ENCODE data around the gene TRANK1. TPM values are rescaled to one million over a fixed set of nuclear protein-coding genes. Genes with fewer than 3 reads are reported as not detected.
A peak's percentile ranks its signal among the peaks of the same experiment; 100 is the strongest.

The TRANK1 gene
- total RNA-seq, 1 experiment from 2014 or later, result 10.5 TPM

DNA sequence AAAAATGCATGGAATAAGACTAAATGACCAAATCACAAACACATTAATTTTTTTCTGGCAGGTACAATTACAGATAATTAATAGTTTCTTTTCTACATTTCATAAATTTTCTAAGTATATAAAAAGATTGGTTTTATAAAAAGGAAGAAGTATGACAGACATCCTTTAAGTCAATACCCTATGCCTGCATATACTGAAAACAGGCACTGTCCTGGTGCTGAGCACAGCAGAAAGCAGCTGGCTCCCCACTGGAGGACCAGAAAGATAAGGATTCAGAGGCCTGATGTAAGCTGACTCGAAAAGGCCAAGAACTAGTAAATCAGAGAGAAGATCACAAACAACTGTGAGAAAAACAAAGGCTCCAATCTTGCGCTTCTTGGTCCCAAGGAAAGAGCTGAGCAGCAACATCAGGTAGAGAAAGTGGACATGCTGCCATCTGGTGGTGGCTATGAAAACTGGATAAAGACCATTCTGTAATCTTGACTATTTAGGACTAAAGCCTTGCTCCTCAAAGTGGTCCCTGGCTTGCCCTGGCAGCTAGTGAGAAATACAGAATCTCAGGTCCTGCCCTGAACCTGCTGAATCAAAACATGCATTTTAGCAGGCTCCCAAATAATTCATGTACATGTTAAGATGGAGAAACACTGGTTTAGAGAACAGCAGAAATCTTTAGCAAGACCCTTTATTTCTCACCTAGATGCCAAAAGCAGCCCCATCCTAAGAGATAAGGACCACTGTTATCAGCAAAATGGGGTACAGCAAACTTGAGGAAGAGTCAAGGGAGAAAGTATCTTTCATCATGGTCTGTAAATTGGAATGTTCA, 76.0 kb downstream of the TRANK1 start:
- H3K27ac Mint-ChIP-seq, result no peak overlapping the region

DNA sequence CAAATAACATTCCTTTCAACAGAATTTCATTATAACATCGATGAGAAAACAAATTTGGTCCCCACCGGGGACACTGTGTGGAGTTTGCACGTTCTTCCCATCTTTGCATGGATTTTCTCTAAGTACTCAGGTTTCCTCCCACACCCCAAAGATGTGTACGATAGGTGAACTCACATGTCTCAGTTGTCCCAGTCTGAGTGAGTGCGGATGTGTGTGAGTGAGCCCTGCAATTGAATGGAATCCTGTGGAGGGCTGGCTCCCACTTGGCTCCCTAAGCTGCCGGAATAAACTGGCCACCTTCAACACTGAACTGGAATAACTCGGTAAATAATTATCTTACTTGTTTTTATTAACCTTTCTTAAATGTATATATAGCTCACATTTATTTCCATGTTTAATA, 77.0 kb downstream of the TRANK1 start:
- Mint-ChIP-seq H3K9me3 (no peaks in the 10 kb centered on the region), H3K27me3 (ENCODE audit: low read depth) (no peaks in the 10 kb centered on the region; the same call in 1 of the 2 replicates), H3K36me3 (no peaks in the 10 kb centered on the region), H3K4me3 (no peak overlapping the region), H3K4me1 (peaks cover 6% of the 10 kb centered on the region), H3K27ac (no peak overlapping the region)
- DNase-seq (ENCODE audit: low spot score) (no peak), ATAC-seq (peak; percentile 40)
- ChIA-PET CTCF (interaction anchor here (1.1 to 7.6 kb wide), 8 partner anchors 10 to 135 kb away, joined by 3 to 80 read pairs (median 21); partner anchors contain the start of genes EPM2AIP1 and MLH1), POLR2A (interaction anchor here (1.2 kb wide), 1 partner anchor 31 kb away, joined by 3 read pairs; no protein-coding TSS in a partner anchor)
- TF ChIP-seq TEAD4 (CRISPR knock-in tag; IDR thresholded peaks at IDR 0.05) (no peak), GRHL2 (CRISPR knock-in tag; IDR thresholded peaks at IDR 0.05; ENCODE audit: insufficient replicate concordance, severe bottlenecking) (no peak), ERG (CRISPR knock-in tag; IDR thresholded peaks at IDR 0.05) (no peak), MYBL2 (CRISPR knock-in tag; IDR thresholded peaks at IDR 0.05) (no peak), USF1 (CRISPR knock-in tag; IDR thresholded peaks at IDR 0.05) (no peak), TCF7 (CRISPR knock-in tag; IDR thresholded peaks at IDR 0.05; ENCODE audit: low read depth) (no peak), MXD4 (CRISPR knock-in tag; IDR thresholded peaks at IDR 0.05; ENCODE audit: borderline replicate concordance) (no peak), SP1 (CRISPR knock-in tag; conservative IDR thresholded peaks at IDR 0.05) (no peak)
- TF ChIP-seq, protein P1, sequence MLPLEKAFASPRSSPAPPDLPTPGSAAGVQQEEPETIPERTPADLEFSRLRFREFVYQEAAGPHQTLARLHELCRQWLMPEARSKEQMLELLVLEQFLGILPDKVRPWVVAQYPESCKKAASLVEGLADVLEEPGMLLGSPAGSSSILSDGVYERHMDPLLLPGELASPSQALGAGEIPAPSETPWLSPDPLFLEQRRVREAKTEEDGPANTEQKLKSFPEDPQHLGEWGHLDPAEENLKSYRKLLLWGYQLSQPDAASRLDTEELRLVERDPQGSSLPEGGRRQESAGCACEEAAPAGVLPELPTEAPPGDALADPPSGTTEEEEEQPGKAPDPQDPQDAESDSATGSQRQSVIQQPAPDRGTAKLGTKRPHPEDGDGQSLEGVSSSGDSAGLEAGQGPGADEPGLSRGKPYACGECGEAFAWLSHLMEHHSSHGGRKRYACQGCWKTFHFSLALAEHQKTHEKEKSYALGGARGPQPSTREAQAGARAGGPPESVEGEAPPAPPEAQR (CRISPR knock-in tag; IDR thresholded peaks at IDR 0.05), result no peak
- TF ChIP-seq, protein P2, sequence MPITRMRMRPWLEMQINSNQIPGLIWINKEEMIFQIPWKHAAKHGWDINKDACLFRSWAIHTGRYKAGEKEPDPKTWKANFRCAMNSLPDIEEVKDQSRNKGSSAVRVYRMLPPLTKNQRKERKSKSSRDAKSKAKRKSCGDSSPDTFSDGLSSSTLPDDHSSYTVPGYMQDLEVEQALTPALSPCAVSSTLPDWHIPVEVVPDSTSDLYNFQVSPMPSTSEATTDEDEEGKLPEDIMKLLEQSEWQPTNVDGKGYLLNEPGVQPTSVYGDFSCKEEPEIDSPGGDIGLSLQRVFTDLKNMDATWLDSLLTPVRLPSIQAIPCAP (CRISPR knock-in tag; IDR thresholded peaks at IDR 0.05), result no peak
- TF ChIP-seq, protein P3, sequence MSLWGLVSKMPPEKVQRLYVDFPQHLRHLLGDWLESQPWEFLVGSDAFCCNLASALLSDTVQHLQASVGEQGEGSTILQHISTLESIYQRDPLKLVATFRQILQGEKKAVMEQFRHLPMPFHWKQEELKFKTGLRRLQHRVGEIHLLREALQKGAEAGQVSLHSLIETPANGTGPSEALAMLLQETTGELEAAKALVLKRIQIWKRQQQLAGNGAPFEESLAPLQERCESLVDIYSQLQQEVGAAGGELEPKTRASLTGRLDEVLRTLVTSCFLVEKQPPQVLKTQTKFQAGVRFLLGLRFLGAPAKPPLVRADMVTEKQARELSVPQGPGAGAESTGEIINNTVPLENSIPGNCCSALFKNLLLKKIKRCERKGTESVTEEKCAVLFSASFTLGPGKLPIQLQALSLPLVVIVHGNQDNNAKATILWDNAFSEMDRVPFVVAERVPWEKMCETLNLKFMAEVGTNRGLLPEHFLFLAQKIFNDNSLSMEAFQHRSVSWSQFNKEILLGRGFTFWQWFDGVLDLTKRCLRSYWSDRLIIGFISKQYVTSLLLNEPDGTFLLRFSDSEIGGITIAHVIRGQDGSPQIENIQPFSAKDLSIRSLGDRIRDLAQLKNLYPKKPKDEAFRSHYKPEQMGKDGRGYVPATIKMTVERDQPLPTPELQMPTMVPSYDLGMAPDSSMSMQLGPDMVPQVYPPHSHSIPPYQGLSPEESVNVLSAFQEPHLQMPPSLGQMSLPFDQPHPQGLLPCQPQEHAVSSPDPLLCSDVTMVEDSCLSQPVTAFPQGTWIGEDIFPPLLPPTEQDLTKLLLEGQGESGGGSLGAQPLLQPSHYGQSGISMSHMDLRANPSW (CRISPR knock-in tag; conservative IDR thresholded peaks at IDR 0.05; ENCODE audit: low read depth), result no peak
- TF ChIP-seq, protein P4, sequence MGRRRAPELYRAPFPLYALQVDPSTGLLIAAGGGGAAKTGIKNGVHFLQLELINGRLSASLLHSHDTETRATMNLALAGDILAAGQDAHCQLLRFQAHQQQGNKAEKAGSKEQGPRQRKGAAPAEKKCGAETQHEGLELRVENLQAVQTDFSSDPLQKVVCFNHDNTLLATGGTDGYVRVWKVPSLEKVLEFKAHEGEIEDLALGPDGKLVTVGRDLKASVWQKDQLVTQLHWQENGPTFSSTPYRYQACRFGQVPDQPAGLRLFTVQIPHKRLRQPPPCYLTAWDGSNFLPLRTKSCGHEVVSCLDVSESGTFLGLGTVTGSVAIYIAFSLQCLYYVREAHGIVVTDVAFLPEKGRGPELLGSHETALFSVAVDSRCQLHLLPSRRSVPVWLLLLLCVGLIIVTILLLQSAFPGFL (CRISPR knock-in tag; IDR thresholded peaks at IDR 0.05; ENCODE audit: borderline replicate concordance), result no peak

More for the DNA sequence above, 76.0 kb downstream of the TRANK1 start:
- Mint-ChIP-seq H3K4me3 (no peak overlapping the region), H3K36me3 (no peaks in the 10 kb centered on the region), H3K4me1 (peaks cover 6% of the 10 kb centered on the region), H3K27me3 (ENCODE audit: low read depth) (no peaks in the 10 kb centered on the region; the same call in 1 of the 2 replicates), H3K9me3 (no peaks in the 10 kb centered on the region)
- ChIA-PET CTCF (interaction anchor here (0.5 to 7.6 kb wide), 36 partner anchors 9 to 172 kb away, joined by 3 to 80 read pairs (median 4); partner anchors contain the start of genes DCLK3, EPM2AIP1, MLH1 and TRANK1), POLR2A (no interaction called here)
- DNase-seq (ENCODE audit: low spot score) (peak; percentile 54), ATAC-seq (peak; percentile 87)
- TF ChIP-seq, protein P5, sequence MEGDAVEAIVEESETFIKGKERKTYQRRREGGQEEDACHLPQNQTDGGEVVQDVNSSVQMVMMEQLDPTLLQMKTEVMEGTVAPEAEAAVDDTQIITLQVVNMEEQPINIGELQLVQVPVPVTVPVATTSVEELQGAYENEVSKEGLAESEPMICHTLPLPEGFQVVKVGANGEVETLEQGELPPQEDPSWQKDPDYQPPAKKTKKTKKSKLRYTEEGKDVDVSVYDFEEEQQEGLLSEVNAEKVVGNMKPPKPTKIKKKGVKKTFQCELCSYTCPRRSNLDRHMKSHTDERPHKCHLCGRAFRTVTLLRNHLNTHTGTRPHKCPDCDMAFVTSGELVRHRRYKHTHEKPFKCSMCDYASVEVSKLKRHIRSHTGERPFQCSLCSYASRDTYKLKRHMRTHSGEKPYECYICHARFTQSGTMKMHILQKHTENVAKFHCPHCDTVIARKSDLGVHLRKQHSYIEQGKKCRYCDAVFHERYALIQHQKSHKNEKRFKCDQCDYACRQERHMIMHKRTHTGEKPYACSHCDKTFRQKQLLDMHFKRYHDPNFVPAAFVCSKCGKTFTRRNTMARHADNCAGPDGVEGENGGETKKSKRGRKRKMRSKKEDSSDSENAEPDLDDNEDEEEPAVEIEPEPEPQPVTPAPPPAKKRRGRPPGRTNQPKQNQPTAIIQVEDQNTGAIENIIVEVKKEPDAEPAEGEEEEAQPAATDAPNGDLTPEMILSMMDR (IDR thresholded peaks at IDR 0.05), result peak; percentile 72
- no peak for TF ChIP-seq HMGA2 (CRISPR knock-in tag; IDR thresholded peaks at IDR 0.05)
- TF ChIP-seq ZNF317 (CRISPR knock-in tag; IDR thresholded peaks at IDR 0.05; ENCODE audit: borderline replicate concordance, low read depth), result no peak
- no peak for TF ChIP-seq USF1 (CRISPR knock-in tag; IDR thresholded peaks at IDR 0.05)

Data from WTC11 (cell line).